GM23338 (cell line): ENCODE results near the gene LRBA. TPM values are rescaled to one million over a fixed set of nuclear protein-coding genes. Genes with fewer than 3 reads are reported as not detected.

Source experiments
- ATAC-seq: fragments of 200-7000 bp; cut with Tn5 transposase; 3 replicates; pipeline ENCODE4 v1.9.1; 2020
- DNase-seq: peaks from one replicate; pipeline ENCODE4 v3.0.0-alpha.2; 2015; ENCODE audit warnings: low spot score
- H2AFZ ChIP-seq: fragments of 200-600 bp; sonication (generic); 2 replicates; pipeline ENCODE4 v1.8.0; 2016; ENCODE audit warnings: antibody characterized with exemption, mild to moderate bottlenecking, moderate library complexity
- H3F3A ChIP-seq: fragments of 200-600 bp; sonication (generic); replicated peaks from 2 replicates; pipeline ENCODE4 v1.8.0; 2017; ENCODE audit warnings: antibody characterized with exemption, mixed run types, low read depth
- H3K27ac ChIP-seq: fragments of 200-600 bp; sonication (generic); 2 replicates; pipeline ENCODE4 v1.6.1; 2016; ENCODE audit warnings: low read depth
- H3K27me3 ChIP-seq: fragments of 200-600 bp; sonication (generic); 2 replicates; pipeline ENCODE4 v1.8.0; 2016; ENCODE audit warnings: mild to moderate bottlenecking, mixed run types, moderate library complexity; ENCODE audit not compliant: insufficient read depth
- H3K36me3 ChIP-seq: fragments of 200-600 bp; sonication (generic); 2 replicates; pipeline ENCODE4 v1.8.0; 2016; ENCODE audit warnings: mild to moderate bottlenecking; ENCODE audit not compliant: insufficient read depth
- H3K4me1 ChIP-seq: fragments of 200-600 bp; sonication (generic); 2 replicates; pipeline ENCODE4 v1.8.0; 2016; ENCODE audit warnings: mild to moderate bottlenecking, moderate library complexity; ENCODE audit not compliant: insufficient read depth
- H3K4me2 ChIP-seq: fragments of 200-600 bp; sonication (generic); 2 replicates; pipeline ENCODE4 v1.7.1; 2017; ENCODE audit warnings: mixed run types
- H3K4me3 ChIP-seq: fragments of 200-600 bp; sonication (generic); 2 replicates; pipeline ENCODE4 v1.6.1; 2016; ENCODE audit warnings: mixed run types
- H3K79me2 ChIP-seq: fragments of 200-600 bp; sonication (generic); replicated peaks from 2 replicates; pipeline ENCODE4 v1.8.0; 2017; ENCODE audit warnings: mild to moderate bottlenecking; ENCODE audit not compliant: insufficient read depth
- H3K9me2 ChIP-seq: fragments of 200-600 bp; sonication (generic); 2 replicates; pipeline ENCODE4 v1.8.0; 2017; ENCODE audit not compliant: insufficient read depth
- H4K20me1 ChIP-seq: fragments of 200-600 bp; sonication (generic); replicated peaks from 2 replicates; pipeline ENCODE4 v1.8.0; 2017; ENCODE audit warnings: mild to moderate bottlenecking; ENCODE audit not compliant: insufficient read depth
- H3K27ac Mint-ChIP-seq: 2 replicates; pipeline ENCODE4 v1.8.0; 2020; ENCODE audit warnings: inconsistent platforms, mild to moderate bottlenecking, moderate library complexity, mixed read lengths
- H3K27me3 Mint-ChIP-seq: 3 replicates; pipeline ENCODE4 v1.8.0; 2022; ENCODE audit warnings: low read depth, mild to moderate bottlenecking, moderate library complexity, mixed read lengths, inconsistent platforms; ENCODE audit not compliant: insufficient read depth, poor library complexity
- H3K36me3 Mint-ChIP-seq: 3 replicates; pipeline ENCODE4 v1.8.0; 2021; ENCODE audit warnings: low read depth, mild to moderate bottlenecking, inconsistent platforms, moderate library complexity, mixed read lengths
- H3K4me1 Mint-ChIP-seq: 3 replicates; pipeline ENCODE4 v1.8.0; 2020; ENCODE audit warnings: mild to moderate bottlenecking, inconsistent platforms, mixed read lengths
- H3K4me3 Mint-ChIP-seq: 3 replicates; pipeline ENCODE4 v1.8.0; 2021; ENCODE audit warnings: moderate library complexity, mild to moderate bottlenecking, inconsistent platforms, mixed read lengths
- H3K9me3 Mint-ChIP-seq: 3 replicates; pipeline ENCODE4 v1.8.0; 2020; ENCODE audit warnings: moderate library complexity, mild to moderate bottlenecking, inconsistent platforms, mixed read lengths
- CREB1 ChIP-seq: fragments of 250-450 bp; sonication (Bioruptor Pico); IDR thresholded peaks from 2 replicates; pipeline ENCODE4 v1.5.0; 2020; ENCODE audit warnings: low read depth, mild to moderate bottlenecking, moderate library complexity
- ETS1 ChIP-seq: IDR thresholded peaks from 2 replicates; pipeline ENCODE4 v1.6.1; 2016; ENCODE audit warnings: antibody characterized with exemption
- EZH2phosphoT487 ChIP-seq: fragments of 200-600 bp; sonication (generic); IDR thresholded peaks from one replicate; pipeline ENCODE4 v1.8.1; 2018; ENCODE audit warnings: antibody characterized with exemption; ENCODE audit not compliant: unreplicated experiment
- JUNB ChIP-seq: IDR thresholded peaks from one replicate; pipeline ENCODE4 v1.6.1; 2016; ENCODE audit warnings: antibody characterized with exemption; ENCODE audit not compliant: unreplicated experiment
- ZNF462 ChIP-seq: fragments of 250-450 bp; sonication (Bioruptor Pico); IDR thresholded peaks from 2 replicates; pipeline ENCODE4 v1.5.0; 2020; ENCODE audit warnings: mild to moderate bottlenecking, moderate library complexity
- polyA plus RNA-seq: library from polyadenylated mRNA; unstranded; fragments of >200 nt; fragmentation: Nextera tagmentation; extraction: Ambion mirVana; gene quantifications from 2 replicates; pipeline ENCODE4 v1.2.1, GENCODE V29; 2016
- total RNA-seq: library from RNA; depleted of rRNA; stranded (reverse); fragments of >200 nt; shearing (Covaris generic); gene quantifications from 2 replicates; pipeline ENCODE4 v1.2.3, GENCODE V29; 2014
- TF ChIP-seq, protein P1 (sequence below), 2 experiments: fragments of 200-600 bp in 1 of 2; sonication (generic) in 1 of 2; conservative IDR thresholded peaks; 2 replicates each; pipeline versions ENCODE4 v1.5.1 to v1.6.1; 2016 to 2017; ENCODE audit warnings: antibody characterized with exemption in 2 of 2, low read depth in 2 of 2, mild to moderate bottlenecking in 2 of 2, moderate library complexity in 1 of 2

The LRBA gene
- total and polyA plus RNA-seq, 2 experiments from 2014 or later, result 23.3 to 126 TPM

GRCh38 chr4:150683775-150684350 is 331.2 kb downstream of the LRBA start (continued):
- no peak for TF ChIP-seq ZNF462 (CRISPR knock-in tag)

GRCh38 chr4:150682126-150682525 is 333.0 kb downstream of the LRBA start:
- no peaks in the 10 kb centered on the region for H3K36me3 ChIP-seq
- DNase-seq (no peak), ATAC-seq (no peak)
- no peaks in the 10 kb centered on the region for H4K20me1 ChIP-seq
- H3K4me3 ChIP-seq, result no peak overlapping the region
- peaks cover 11% of the 10 kb centered on the region; the same call in 2 of the 3 replicates for H3K4me1 Mint-ChIP-seq
- no peaks in the 10 kb centered on the region for H3F3A ChIP-seq
- no peak overlapping the region for H3K4me3 Mint-ChIP-seq
- H3K9me2 ChIP-seq, result no peaks in the 10 kb centered on the region
- no peaks in the 10 kb centered on the region for H3K79me2 ChIP-seq
- H3K27ac ChIP-seq, result no peak overlapping the region
- H3K27me3 ChIP-seq, result no peaks in the 10 kb centered on the region
- H3K4me1 ChIP-seq, result peaks cover 12% of the 10 kb centered on the region
- no peaks in the 10 kb centered on the region; the same call in 2 of the 3 replicates for H3K36me3 Mint-ChIP-seq
- H3K27ac Mint-ChIP-seq, result no peak overlapping the region
- H3K9me3 Mint-ChIP-seq, result no peaks in the 10 kb centered on the region
- H3K4me2 ChIP-seq, result no peak overlapping the region
- no peaks in the 10 kb centered on the region for H3K27me3 Mint-ChIP-seq
- no peak overlapping the region for H2AFZ ChIP-seq
- no peak for TF ChIP-seq ZNF462 (CRISPR knock-in tag)
- no peak for TF ChIP-seq EZH2phosphoT487
- TF ChIP-seq, protein P1, sequence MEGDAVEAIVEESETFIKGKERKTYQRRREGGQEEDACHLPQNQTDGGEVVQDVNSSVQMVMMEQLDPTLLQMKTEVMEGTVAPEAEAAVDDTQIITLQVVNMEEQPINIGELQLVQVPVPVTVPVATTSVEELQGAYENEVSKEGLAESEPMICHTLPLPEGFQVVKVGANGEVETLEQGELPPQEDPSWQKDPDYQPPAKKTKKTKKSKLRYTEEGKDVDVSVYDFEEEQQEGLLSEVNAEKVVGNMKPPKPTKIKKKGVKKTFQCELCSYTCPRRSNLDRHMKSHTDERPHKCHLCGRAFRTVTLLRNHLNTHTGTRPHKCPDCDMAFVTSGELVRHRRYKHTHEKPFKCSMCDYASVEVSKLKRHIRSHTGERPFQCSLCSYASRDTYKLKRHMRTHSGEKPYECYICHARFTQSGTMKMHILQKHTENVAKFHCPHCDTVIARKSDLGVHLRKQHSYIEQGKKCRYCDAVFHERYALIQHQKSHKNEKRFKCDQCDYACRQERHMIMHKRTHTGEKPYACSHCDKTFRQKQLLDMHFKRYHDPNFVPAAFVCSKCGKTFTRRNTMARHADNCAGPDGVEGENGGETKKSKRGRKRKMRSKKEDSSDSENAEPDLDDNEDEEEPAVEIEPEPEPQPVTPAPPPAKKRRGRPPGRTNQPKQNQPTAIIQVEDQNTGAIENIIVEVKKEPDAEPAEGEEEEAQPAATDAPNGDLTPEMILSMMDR (conservative IDR thresholded peaks at IDR 0.05; ENCODE audit: low read depth in 2 of 2), result no peak
- TF ChIP-seq JUNB, result no peak
- TF ChIP-seq CREB1 (CRISPR knock-in tag), result no peak
- TF ChIP-seq ETS1, result no peak
